ENCODE measurements around the gene ITPR2.

The ITPR2 gene

GRCh38 chr12:26692407-26692806 lies 140.6 kb downstream of the ITPR2 start:
- H3K27me3 ChIP-seq (ENCODE audit: insufficient read depth, poor library complexity, severe bottlenecking): no peaks in the 10 kb centered on the region
- no peak overlapping the region for H3K27ac ChIP-seq (replicated peaks)
- TF ChIP-seq POLR2AphosphoS5 (IDR thresholded peaks at IDR 0.05; ENCODE audit: low read depth): no peak
- TF ChIP-seq GABPA (IDR thresholded peaks at IDR 0.05; ENCODE audit: low read depth): no peak
- TF ChIP-seq CTCF (IDR thresholded peaks at IDR 0.05; ENCODE audit: insufficient read depth, low read length): no peak
- no peak for TF ChIP-seq SPI1 (IDR thresholded peaks at IDR 0.05; ENCODE audit: borderline replicate concordance, low read depth)
- TF ChIP-seq, protein P1, sequence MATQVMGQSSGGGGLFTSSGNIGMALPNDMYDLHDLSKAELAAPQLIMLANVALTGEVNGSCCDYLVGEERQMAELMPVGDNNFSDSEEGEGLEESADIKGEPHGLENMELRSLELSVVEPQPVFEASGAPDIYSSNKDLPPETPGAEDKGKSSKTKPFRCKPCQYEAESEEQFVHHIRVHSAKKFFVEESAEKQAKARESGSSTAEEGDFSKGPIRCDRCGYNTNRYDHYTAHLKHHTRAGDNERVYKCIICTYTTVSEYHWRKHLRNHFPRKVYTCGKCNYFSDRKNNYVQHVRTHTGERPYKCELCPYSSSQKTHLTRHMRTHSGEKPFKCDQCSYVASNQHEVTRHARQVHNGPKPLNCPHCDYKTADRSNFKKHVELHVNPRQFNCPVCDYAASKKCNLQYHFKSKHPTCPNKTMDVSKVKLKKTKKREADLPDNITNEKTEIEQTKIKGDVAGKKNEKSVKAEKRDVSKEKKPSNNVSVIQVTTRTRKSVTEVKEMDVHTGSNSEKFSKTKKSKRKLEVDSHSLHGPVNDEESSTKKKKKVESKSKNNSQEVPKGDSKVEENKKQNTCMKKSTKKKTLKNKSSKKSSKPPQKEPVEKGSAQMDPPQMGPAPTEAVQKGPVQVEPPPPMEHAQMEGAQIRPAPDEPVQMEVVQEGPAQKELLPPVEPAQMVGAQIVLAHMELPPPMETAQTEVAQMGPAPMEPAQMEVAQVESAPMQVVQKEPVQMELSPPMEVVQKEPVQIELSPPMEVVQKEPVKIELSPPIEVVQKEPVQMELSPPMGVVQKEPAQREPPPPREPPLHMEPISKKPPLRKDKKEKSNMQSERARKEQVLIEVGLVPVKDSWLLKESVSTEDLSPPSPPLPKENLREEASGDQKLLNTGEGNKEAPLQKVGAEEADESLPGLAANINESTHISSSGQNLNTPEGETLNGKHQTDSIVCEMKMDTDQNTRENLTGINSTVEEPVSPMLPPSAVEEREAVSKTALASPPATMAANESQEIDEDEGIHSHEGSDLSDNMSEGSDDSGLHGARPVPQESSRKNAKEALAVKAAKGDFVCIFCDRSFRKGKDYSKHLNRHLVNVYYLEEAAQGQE (IDR thresholded peaks at IDR 0.05; ENCODE audit: insufficient replicate concordance, low read depth): no peak
- no peak overlapping the region for H3K4me3 ChIP-seq (replicated peaks; ENCODE audit: insufficient read depth, low read length)
- DNase-seq (ENCODE audit: low read depth in 1 of 2, low spot score in 1 of 2): no peak

DNA sequence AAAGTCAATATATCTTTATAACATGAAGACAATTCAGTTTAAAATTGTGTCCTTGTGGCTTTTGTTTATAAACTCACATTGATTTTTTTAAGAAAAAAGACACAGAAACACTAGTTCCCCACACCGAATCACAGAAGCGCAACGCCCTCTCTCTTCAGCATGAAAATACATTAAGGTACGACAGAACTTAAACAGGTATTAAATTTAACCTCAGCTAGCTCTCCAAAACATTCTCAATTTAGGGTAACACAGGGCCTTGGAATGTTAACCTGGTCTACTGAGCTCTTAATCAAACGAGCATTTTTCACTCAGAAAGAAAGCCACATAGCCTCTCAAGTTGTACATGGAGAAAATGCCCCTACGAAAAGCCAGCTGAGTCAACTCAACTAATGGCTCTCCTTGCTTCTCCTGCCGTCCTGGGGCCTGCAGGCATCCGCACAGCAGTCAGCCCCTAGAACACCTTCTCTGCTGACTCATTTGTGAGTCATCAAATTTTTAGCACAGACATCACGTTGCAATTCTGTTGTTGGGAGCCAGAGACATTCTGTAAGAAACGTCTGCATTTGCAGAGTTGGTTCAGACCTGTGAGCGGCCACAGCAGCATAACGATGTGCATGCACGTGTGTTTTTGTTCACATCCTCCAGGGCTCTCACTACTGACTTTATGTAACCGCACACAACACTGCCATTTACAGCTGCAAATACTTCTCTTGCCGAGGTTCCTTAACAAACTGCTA lies 141.6 kb downstream of the ITPR2 start:
- TF ChIP-seq SPI1 (IDR thresholded peaks at IDR 0.05; ENCODE audit: borderline replicate concordance, low read depth) (no peak), CTCF (IDR thresholded peaks at IDR 0.05; ENCODE audit: insufficient read depth, low read length) (no peak), GABPA (IDR thresholded peaks at IDR 0.05; ENCODE audit: low read depth) (no peak), POLR2AphosphoS5 (IDR thresholded peaks at IDR 0.05; ENCODE audit: low read depth) (no peak)
- TF ChIP-seq, protein P1 (IDR thresholded peaks at IDR 0.05; ENCODE audit: insufficient replicate concordance, low read depth): no peak
- no peak for DNase-seq (ENCODE audit: low read depth in 1 of 2, low spot score in 1 of 2)
- H3K27me3 ChIP-seq (ENCODE audit: insufficient read depth, poor library complexity, severe bottlenecking): no peaks in the 10 kb centered on the region
- no peak overlapping the region for H3K27ac ChIP-seq (replicated peaks)
- no peak overlapping the region for H3K4me3 ChIP-seq (replicated peaks; ENCODE audit: insufficient read depth, low read length)

DNA sequence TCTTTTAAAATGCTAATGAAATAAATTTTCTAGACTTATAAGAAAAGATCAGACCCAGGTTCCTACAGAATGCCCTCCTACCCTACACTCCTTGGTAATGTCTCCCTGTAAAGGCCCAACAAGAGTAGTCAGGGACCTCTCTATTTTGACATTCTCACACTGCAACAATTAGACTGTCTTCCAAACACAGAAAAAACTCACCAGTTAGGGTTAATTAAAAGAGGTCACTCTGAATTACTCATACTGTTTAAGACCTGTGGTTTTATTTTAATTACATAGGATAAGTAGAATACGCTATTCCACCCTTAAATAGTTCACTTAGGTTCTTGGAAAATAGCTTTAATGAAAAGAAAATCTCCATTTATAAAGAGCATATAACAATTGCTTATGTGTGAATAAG lies 142.4 kb downstream of the ITPR2 start:
- H3K4me3 ChIP-seq (replicated peaks; ENCODE audit: insufficient read depth, low read length): no peak overlapping the region
- DNase-seq (ENCODE audit: low read depth in 1 of 2, low spot score in 1 of 2): no peak
- H3K27ac ChIP-seq (replicated peaks): no peak overlapping the region
- no peaks in the 10 kb centered on the region for H3K27me3 ChIP-seq (ENCODE audit: insufficient read depth, poor library complexity, severe bottlenecking)
- TF ChIP-seq, protein P1 (IDR thresholded peaks at IDR 0.05; ENCODE audit: insufficient replicate concordance, low read depth): no peak
- TF ChIP-seq POLR2AphosphoS5 (IDR thresholded peaks at IDR 0.05; ENCODE audit: low read depth) (no peak), GABPA (IDR thresholded peaks at IDR 0.05; ENCODE audit: low read depth) (no peak), CTCF (IDR thresholded peaks at IDR 0.05; ENCODE audit: insufficient read depth, low read length) (no peak), SPI1 (IDR thresholded peaks at IDR 0.05; ENCODE audit: borderline replicate concordance, low read depth) (no peak)

Data from HL-60 (cell line).